ENCODE data around the gene PSMB8. TPM values are rescaled to one million over a fixed set of nuclear protein-coding genes. Genes with fewer than 3 reads are reported as not detected.
"Not testable (repeated sequence)": the region's sequence is repeated elsewhere in the genome, so short reads cannot be mapped to it uniquely, and the experiment has no call there.

PSMB8 gene
- total RNA-seq, 1 donor from 2014 or later = 3.3 TPM

- DNase-seq (ENCODE audit: low spot score in 2 of 2) = peak; percentile 85 to 93
- FAIRE-seq = no peak
These were observed 5.5 kb downstream of the PSMB8 start, which contains the start of gene TAP2 for GRCh38 chr6:32838114-32838958. Gene TAP2 (minus strand): TSS chr6:32838739. CDS start chr6:32838233, 506 bp downstream.

DNA sequence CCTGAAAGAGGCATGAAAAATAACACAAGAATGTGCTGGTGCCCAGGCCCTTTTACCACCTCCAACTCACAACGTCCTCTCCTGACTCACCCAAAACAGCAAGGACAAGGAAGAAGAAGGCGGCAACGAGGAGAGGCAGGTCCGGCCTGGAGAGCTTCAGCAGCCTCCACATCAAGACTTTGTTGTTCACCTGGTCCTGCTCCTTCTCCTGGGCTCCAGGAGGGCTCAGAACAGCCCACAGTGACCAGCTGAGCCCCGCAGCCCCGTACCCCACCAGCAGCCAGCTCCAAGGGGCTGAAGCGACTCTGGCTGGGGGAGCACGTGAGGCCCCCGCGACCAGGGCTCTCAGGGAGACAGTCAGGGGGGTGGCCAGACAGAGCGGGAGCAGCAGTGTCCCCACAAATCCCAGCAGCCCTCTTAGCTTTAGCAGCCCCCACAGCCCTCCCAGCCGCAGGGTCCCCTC lies 6.2 kb downstream of the PSMB8 start:
- FAIRE-seq (no peak), DNase-seq (ENCODE audit: low spot score in 2 of 2) (no peak)

DNA sequence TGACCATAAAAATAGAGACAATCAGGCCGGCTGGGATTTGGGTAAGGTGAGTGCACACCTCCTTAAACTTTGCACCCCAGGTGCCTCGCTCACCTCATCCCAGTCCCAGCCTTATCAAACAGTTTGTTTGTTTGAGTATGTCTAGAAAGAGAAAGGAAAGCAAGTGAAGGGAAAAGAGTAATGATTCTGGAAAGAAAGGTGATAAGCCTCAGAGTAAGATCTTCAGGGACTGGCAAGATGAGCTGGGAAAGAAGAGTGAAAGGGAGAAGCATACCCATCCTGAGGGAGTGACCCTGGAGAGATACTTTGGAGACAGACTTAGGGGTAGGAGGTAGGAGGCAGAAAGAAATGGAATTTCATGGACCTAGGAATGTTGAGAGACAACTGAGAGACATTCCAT lies 7.0 kb downstream of the PSMB8 start:
- no peak for DNase-seq (ENCODE audit: low spot score in 2 of 2)
- FAIRE-seq = no peak

DNA sequence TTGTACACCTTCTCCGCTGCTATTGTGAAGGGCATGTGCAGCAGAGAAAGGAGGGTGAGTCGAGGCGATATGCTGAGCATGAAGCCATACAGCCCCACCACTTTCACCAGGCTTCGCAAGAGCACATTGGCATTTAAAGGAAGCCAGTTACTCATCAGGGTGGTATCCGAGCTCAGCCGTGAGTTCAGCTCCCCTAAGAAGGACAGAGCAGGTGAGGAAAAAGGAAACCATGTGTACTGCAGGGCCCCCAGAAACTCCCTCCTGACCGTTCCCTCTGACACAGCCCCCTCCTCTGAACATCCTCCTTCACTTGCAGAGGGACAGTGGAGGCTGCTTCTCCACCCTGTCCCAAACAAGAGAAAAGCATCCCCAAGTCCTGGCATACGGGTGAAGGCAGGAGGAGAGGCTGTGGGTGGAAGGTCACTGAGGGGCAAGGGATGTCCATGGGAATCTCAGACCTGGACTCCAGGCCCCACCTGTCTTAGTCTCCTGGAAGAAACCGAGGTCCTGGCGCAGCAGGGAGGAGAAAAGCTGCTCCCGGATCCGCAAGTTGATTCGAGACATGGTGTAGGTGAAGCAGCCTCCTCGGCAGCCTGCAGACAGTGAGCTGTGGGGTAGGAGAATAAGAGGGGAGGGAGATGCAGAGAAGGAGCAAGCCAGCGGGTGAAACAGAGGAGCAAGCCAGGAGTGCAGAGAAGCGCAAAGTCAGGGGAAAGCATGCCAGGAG lies 8.5 kb downstream of the PSMB8 start:
- DNase-seq (ENCODE audit: low spot score in 2 of 2) = no peak
- no peak for FAIRE-seq

DNA sequence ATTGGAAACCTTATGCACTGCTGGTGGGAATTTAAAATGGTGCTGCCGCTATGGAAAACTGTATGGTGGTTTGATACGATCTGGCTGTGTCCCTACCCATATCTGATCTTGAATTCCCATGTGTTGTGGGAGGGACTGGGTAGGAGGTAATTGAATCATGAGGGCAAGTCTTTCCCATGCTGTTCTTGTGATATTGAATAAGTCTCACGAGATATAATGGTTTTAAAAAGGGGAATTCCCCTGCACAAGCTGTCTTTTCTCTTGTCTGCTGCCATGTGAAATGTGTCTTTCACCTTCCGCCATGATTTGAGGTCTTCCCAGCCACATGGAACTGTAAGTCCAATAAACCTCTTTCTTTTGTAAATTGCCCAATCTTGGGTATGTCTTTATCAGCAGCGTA lies 10.2 kb downstream of the PSMB8 start:
- FAIRE-seq = no peak
- no peak for DNase-seq (ENCODE audit: low spot score in 2 of 2)

GRCh38 chr6:32832535-32832934 lies 11.3 kb downstream of the PSMB8 start:
- FAIRE-seq = no peak

GRCh38 chr6:32830936-32831335 lies 12.9 kb downstream of the PSMB8 start:
- no peak for FAIRE-seq
- DNase-seq (ENCODE audit: low spot score in 2 of 2) = no peak

More at GRCh38 chr6:32832535-32832934, 11.3 kb downstream of the PSMB8 start:
- no peak for DNase-seq (ENCODE audit: low spot score in 2 of 2)

- no peak for DNase-seq (ENCODE audit: low spot score in 2 of 2)
- no peak for FAIRE-seq
These were observed 13.8 kb downstream of the PSMB8 start for GRCh38 chr6:32830017-32830416.

GRCh38 chr6:32829495-32829894 lies 14.4 kb downstream of the PSMB8 start:
- no peak for DNase-seq (ENCODE audit: low spot score in 2 of 2)
- FAIRE-seq = no peak

DNA sequence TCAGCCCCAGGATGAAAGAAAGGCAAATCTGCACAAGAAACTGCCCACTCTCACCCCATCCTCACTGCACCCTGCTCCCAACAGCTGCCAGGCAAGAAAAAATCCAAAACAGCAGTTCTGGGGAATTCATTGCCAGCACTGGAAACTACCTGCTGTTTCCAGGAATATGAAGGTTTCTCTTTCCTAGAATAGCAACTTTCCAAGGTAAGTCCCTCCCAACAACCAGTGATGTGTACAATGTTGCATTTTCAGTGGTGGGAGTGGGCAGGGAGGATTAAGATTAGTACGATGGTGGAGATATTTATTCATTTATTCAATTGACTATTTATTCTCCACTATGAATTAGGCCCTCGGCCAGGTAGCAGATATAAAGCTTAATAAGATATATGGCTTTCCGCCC lies 16.8 kb downstream of the PSMB8 start:
- FAIRE-seq = no peak
- no peak for DNase-seq (ENCODE audit: low spot score in 2 of 2)

- no peak for FAIRE-seq
These were observed 17.9 kb downstream of the PSMB8 start for GRCh38 chr6:32825966-32826365.

DNA sequence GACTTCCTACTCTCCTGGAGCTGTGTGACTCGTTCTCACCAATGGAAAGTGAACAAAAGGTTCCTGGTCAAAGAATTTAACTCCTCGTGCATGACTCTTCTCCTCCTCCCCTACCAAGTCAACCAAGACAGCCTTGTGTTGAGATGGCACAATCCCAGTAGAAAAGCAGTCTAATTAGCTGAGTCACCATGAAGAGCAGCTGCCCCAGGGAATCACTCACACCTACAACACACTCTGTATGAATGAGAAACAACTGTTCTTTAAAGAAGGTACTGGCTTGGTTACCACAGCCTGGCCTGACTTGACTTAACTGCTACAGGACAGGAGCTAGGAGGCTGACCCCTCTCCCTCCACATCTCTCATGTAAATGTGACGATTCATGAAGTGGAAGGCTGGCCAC lies 24.1 kb downstream of the PSMB8 start:
- no peak for FAIRE-seq

More at GRCh38 chr6:32825966-32826365, 17.9 kb downstream of the PSMB8 start:
- DNase-seq (ENCODE audit: low spot score in 2 of 2) = peak in 1 of 2 donors; percentile 45

DNA sequence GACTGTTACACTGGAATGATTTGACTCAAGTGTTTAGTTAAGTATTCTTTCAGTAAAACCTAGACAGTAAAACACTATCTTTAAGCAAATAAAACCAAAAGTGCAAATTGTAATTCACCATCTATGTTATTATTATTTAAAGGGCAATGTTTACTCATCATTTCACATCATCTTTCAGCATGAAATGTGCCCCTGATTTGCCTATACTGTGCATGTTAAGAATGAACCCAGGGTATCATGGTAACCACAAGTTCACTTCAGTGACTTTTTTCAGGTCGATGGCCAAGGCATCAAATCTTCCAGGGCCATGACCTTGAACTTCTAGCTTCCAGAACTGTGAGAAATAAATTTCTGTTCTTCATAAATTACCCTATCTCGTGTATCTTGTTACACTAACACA lies 25.0 kb downstream of the PSMB8 start:
- DNase-seq (ENCODE audit: low spot score in 2 of 2) = no peak
- FAIRE-seq = no peak

More for the DNA sequence above, 24.1 kb downstream of the PSMB8 start:
- no peak for DNase-seq (ENCODE audit: low spot score in 2 of 2)

- DNase-seq (ENCODE audit: low spot score in 2 of 2) (peak in 1 of 2 donors; percentile 43), FAIRE-seq (no peak)
These were observed 27.1 kb downstream of the PSMB8 start, which contains the start of gene HLA-DOB for GRCh38 chr6:32816746-32817204. Gene HLA-DOB (minus strand): TSS chr6:32817002. CDS start chr6:32816951, 51 bp downstream.

DNA sequence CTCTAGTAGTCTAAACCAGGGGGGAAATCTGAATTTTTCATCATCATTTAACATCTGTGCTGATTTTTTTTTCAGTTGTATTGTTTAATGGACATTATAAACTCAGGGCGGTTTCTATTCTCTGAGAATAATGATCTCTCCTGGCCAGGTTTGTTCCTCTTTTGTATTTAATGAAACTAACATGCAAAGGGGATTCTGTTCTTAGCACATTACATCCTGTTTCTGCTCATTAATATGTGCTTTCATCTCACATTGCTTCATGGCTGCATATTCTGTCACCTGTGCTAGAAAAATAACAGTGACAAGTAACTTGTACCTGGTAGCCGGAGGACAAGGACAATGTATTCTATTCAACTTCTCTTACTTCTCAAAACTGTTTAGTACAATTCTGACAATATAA lies 27.9 kb downstream of the PSMB8 start:
- DNase-seq (ENCODE audit: low spot score in 2 of 2) (no peak), FAIRE-seq (no peak)

GRCh38 chr6:32815115-32815514 lies 28.7 kb downstream of the PSMB8 start:
- FAIRE-seq = no peak
- no peak for DNase-seq (ENCODE audit: low spot score in 2 of 2)

DNA sequence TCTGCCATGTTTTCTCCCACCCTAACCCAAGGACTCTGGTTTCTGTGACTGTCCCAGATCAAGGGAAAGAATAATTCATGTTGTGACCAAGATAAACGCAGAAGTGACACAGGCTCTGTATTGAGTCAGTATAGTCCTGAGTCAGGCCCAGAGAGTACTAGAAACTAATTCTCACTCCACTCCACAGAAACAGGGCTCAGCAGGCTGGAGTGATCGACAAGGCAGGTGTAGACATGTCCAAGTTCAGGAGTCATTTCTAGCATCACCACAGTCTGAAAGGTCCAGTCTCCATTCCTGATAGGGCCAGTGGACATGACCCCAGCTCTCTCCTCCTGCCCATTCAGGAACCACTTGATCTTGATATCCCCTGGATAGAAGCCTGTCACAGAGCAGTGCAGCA lies 29.7 kb downstream of the PSMB8 start:
- DNase-seq (ENCODE audit: low spot score in 2 of 2) = no peak

DNA sequence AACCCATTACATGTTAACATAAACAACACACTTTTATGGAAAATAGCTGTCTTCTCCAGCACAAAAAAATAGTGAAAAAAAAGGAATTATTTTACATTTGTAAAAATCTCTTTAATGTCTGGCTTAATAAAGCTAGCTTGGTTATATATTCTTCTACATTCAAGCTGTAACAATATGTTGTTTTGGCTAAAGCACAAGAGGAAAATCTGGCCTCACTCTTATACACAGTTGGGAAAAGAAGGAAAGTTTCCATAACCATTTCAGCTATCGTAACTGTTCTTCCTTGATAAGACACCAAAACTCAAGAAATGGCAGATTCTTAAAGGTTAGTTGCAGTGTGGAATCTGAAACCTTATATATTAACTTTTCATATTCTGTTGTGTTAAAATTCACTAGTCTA lies 34.7 kb downstream of the PSMB8 start:
- no peak for FAIRE-seq

More for the DNA sequence above, 29.7 kb downstream of the PSMB8 start:
- FAIRE-seq = no peak

DNA sequence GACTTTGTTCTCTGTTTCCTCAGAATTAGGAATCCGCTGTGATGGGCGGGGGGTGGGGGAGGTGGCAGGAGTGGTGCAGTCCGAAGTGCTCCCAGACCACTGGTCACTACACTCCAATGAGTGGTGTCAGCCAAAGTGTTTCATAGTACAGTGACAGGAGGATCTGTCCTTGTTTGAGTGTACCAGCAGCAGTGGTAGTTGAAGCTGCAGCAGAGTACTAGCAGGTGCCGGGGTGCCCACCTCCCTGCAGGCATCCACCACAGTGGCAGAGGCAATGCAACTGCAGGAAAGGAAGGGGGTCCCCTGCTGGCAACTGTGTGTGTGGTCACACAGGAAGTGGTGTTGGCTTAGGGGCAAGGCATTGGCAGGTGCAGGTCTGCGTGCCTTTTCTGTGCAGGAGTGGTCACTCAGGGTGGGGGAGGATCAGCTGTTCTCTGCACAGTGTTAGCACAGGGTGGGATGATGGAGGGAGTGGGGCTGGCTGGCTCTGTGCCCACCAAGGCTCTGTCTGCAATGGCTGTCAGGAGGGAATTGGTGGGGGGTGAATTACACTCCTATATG lies 36.7 kb downstream of the PSMB8 start:
- no peak for DNase-seq (ENCODE audit: low spot score in 2 of 2)
- FAIRE-seq = no peak

More for the DNA sequence above, 34.7 kb downstream of the PSMB8 start:
- no peak for DNase-seq (ENCODE audit: low spot score in 2 of 2)

- not testable (repeated sequence) for DNase-seq (ENCODE audit: low spot score in 2 of 2); FAIRE-seq
These were observed 38.4 kb downstream of the PSMB8 start for GRCh38 chr6:32805404-32805803.

DNA sequence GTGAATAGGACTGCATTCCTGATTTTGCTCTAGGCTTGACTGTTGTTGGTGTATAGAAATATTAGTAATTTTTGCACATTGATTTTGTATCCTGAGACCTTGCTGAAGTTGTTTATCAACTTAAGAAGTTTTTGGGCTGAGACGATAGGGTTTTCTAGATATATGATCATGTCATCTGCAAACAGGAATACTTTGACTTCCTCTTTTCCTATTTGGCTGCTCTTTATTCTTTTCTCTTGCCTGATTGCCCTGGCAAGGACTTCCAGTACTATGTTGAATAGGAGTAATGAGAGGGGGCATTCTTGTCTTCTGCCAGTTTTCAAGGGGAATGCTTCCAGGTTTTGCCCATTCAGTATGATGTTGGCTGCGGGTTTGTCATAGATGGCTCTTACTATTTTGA lies 40.4 kb downstream of the PSMB8 start:
- DNase-seq (ENCODE audit: low spot score in 2 of 2) = no peak
- FAIRE-seq = no peak

Data from frontal cortex (tissue), 4 donors.